ENCODE results near the gene AJAP1.

DNA sequence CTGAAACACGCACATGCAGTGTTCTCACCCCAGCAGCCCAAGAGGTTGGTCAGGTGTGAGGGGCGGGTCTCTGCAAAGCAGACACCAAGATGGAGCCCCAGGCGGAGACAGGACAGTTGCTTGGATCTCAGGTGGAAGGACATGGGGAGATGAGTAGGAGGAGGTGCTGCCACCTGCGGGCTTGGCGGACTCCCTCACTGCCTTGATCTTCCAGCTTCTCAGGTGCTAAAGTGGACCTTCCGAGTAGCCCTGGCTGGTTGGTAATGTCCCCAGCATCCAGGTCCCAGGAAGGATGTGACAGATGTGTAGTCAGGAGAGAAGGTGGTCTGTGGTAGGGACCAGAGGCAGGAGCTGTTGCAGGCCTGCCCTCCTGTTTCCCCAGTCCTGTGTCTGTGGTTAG lies 114.1 kb downstream of the AJAP1 start:
- TF ChIP-seq, protein P1, sequence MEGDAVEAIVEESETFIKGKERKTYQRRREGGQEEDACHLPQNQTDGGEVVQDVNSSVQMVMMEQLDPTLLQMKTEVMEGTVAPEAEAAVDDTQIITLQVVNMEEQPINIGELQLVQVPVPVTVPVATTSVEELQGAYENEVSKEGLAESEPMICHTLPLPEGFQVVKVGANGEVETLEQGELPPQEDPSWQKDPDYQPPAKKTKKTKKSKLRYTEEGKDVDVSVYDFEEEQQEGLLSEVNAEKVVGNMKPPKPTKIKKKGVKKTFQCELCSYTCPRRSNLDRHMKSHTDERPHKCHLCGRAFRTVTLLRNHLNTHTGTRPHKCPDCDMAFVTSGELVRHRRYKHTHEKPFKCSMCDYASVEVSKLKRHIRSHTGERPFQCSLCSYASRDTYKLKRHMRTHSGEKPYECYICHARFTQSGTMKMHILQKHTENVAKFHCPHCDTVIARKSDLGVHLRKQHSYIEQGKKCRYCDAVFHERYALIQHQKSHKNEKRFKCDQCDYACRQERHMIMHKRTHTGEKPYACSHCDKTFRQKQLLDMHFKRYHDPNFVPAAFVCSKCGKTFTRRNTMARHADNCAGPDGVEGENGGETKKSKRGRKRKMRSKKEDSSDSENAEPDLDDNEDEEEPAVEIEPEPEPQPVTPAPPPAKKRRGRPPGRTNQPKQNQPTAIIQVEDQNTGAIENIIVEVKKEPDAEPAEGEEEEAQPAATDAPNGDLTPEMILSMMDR (IDR thresholded peaks at IDR 0.05; ENCODE audit: low read length) = no peak
- TF ChIP-seq EZH2 (optimal IDR thresholded peaks at IDR 0.05; ENCODE audit: low read depth, low read length) (no peak), EZH2phosphoT487 (IDR thresholded peaks at IDR 0.05; ENCODE audit: low read length) (no peak)

Measured in MM.1S (cell line).